PC-3 (cell line): Measurements from ENCODE around the gene MAPKAP1.

Experiments
- EZH2 ChIP-seq: fragments of 300-600 bp; sonication (generic); IDR thresholded peaks from one replicate; pipeline ENCODE4 v1.6.1; 2017; ENCODE audit warnings: antibody characterized with exemption, mild to moderate bottlenecking, low read length; ENCODE audit not compliant: unreplicated experiment
- EZH2phosphoT487 ChIP-seq: fragments of 300-600 bp; sonication (generic); IDR thresholded peaks from 2 replicates; pipeline ENCODE4 v1.6.1; 2018; ENCODE audit warnings: mild to moderate bottlenecking, antibody characterized with exemption, low read length, borderline replicate concordance
- TF ChIP-seq, protein P1 (sequence below): fragments of 300-600 bp; sonication (generic); conservative IDR thresholded peaks from 2 replicates; pipeline ENCODE4 v1.5.1; 2017; ENCODE audit warnings: antibody characterized with exemption, low read depth, mild to moderate bottlenecking, low read length

DNA sequence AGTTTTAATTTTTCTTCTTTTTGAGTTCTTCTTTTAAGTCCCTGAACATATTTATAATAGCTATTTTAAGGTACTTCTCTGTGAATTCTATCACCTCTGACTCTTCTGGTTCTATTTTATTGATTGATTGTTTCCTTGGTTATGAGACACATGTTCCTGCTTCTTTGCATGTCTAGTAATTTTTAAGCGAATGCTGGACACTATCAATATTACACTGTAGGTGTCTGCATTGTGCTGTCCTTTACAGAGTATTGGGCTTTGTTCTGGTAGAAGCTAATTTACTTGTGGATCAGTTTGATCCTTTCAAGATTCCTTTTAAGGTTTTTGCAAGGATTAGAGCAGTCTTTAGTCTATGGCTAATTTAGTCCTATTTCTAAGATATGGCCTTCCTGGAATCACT is 249.7 kb downstream of the MAPKAP1 start:
- TF ChIP-seq, protein P1, sequence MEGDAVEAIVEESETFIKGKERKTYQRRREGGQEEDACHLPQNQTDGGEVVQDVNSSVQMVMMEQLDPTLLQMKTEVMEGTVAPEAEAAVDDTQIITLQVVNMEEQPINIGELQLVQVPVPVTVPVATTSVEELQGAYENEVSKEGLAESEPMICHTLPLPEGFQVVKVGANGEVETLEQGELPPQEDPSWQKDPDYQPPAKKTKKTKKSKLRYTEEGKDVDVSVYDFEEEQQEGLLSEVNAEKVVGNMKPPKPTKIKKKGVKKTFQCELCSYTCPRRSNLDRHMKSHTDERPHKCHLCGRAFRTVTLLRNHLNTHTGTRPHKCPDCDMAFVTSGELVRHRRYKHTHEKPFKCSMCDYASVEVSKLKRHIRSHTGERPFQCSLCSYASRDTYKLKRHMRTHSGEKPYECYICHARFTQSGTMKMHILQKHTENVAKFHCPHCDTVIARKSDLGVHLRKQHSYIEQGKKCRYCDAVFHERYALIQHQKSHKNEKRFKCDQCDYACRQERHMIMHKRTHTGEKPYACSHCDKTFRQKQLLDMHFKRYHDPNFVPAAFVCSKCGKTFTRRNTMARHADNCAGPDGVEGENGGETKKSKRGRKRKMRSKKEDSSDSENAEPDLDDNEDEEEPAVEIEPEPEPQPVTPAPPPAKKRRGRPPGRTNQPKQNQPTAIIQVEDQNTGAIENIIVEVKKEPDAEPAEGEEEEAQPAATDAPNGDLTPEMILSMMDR, result no peak
- TF ChIP-seq EZH2phosphoT487, result no peak
- no peak for TF ChIP-seq EZH2
